GF-D8 (cell line): Measurements from ENCODE around the gene DENND5A.

Source experiments
- DNase-seq: peaks from one replicate; lab custom pipeline; 2025; lab: John Stamatoyannopoulos, UW

The DENND5A gene

GRCh38 chr11:9265211-9266131 lies at the start of gene DENND5A:
Gene DENND5A (minus strand): TSS chr11:9265350. CDS start chr11:9265069, 281 bp downstream.
- no peak for DNase-seq

GRCh38 chr11:9314291-9315077 lies 49.3 kb upstream of the DENND5A start, which contains the start of gene TMEM41B:
Gene TMEM41B (minus strand): TSS chr11:9314593. CDS start chr11:9314441, 152 bp downstream.
- DNase-seq = peak; percentile 84

- no peak for DNase-seq
Measured at GRCh38 chr11:9313648-9314290, 48.6 kb upstream of the DENND5A start.

DNA sequence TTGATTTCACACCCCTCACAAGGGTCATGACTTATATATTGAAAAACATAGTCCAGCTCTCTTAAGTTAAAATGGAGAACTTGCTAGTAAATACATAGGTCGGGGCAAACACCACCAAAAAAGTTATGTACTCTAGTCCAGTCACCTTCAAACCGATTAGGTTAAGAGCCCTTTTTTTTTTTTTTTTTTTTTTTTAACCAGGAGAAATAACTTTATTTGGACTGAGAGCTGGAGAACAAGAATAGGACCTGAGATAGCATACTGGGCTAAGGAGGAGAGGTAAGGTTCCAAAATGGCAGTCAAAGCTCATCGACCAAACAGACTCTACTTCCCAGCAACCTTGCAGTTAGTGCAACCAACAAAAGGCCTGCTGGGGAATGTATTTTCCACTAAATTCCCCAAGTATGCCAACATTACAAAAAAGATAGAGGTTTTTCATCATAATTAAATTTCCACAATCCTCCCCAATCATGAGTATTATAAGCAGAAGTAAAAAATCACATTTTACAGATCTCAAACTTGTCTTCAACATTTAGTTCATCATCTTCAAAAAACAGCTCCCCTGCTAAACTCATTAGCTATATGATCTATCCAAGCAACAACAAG lies 45.4 kb upstream of the DENND5A start:
- no peak for DNase-seq

DNA sequence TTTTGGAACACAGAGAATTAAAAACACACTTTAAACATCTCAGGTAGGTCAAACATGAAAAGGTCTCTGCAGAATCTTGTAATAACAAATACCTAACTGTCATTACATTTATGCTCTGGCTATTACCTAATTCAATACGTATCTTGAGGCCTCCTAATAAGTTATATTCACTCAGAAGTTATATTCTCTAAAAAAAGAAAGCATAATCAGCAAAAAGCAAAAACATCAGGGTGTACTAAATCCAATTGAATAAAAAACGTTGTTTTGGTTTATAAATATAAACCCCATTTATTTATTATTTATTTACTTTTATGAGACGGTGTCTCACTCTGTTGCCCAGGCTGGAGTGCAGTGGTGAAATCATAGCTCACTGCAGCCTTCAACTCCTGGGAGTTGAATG lies 39.0 kb upstream of the DENND5A start:
- DNase-seq = no peak

- DNase-seq = no peak
Measured at GRCh38 chr11:9302448-9302847, 37.3 kb upstream of the DENND5A start.

DNA sequence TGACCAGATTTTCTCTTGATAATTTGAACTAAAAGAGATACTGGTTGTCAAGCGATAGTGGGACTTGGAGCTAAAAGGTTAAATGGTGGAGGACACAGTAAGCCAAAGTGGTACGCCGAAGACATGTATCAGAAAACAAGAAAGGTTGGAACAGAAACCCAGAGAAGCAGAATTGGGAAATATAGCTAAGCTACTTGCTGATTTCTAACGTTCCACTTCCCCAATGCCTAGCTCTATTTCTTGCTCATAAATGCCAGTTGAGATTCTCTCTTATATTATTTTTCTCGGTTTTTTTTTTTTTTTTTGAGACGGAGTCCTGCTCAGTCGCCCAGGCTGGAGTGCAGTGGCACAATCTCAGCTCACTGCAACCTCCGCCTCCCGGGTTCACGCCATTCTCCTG lies 36.6 kb upstream of the DENND5A start:
- DNase-seq = no peak

DNA sequence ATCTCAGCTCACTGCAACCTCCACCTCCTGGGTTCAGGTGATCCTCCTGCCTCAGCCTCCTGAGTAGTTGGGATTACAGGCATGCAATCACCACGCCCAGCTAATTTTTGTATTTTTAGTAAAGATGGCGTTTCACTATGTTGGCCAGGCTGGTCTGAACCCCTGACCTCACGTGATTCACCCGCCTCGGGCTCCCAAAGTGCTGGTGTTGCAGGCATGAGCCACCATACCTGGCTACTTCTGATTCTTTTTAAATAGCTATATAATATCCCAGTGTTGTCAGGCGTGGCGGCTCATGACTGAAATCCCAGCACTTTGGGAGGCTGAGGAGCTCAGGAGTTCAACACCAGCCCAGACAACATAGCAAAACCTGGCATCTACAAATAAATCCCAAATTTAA lies 28.5 kb upstream of the DENND5A start:
- DNase-seq = no peak

GRCh38 chr11:9285850-9286587 lies 20.9 kb upstream of the DENND5A start:
- no peak for DNase-seq

DNA sequence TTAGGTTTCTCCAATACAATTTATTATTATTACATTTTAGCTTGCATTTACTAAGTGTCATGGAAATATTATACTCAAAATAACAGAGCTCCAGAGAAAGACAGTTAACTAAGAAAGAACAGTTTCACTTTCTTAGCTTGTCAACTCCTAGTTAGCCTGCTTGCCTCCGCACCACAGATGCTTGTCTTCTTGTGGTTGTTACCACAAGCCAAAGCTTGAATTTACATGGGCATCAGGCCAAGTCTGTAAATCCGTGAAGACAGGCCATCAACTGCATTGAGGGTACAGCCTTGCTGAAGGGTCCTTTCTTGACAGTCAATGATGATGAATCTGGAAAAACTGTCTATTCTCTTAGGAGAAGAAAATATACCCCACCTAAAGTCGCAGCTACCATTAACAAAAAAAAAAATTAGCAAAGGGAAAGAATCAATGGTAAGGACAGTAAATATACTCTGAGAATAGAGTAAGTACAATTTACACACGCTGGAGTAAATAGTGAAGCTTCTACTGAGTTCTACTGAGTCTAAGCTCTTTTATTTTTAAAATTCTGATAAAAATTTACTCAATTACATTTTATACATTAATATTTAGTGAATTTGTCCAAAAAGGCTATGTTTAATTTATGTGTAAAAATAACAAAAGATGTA lies 15.6 kb upstream of the DENND5A start:
- DNase-seq = peak; percentile 43

DNA sequence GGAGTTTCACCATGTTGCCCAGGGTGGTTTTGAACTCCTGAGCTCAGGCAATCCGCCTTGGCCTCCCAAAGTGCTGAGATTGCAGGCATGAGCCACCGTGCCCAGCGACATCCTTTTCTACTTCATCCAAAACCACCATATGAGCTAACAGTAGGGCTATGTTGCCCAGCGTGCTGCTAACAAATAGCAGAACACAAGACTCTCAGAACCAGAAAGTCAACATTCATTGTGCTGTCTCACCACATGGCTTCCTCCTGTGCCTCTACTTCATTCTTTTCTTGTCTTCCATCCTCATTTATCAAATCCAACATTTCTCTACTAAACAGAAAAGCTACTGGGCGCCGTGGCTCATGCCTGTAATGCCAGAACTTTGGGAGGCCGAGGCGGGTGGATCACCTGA lies 12.0 kb upstream of the DENND5A start:
- DNase-seq = no peak

- DNase-seq = no peak
Measured at GRCh38 chr11:9276571-9276970, 11.4 kb upstream of the DENND5A start.

- DNase-seq = no peak
Measured at GRCh38 chr11:9274499-9275258, 9.5 kb upstream of the DENND5A start.

- peak; percentile 53 for DNase-seq
Measured at GRCh38 chr11:9273376-9274336, 8.5 kb upstream of the DENND5A start.

DNA sequence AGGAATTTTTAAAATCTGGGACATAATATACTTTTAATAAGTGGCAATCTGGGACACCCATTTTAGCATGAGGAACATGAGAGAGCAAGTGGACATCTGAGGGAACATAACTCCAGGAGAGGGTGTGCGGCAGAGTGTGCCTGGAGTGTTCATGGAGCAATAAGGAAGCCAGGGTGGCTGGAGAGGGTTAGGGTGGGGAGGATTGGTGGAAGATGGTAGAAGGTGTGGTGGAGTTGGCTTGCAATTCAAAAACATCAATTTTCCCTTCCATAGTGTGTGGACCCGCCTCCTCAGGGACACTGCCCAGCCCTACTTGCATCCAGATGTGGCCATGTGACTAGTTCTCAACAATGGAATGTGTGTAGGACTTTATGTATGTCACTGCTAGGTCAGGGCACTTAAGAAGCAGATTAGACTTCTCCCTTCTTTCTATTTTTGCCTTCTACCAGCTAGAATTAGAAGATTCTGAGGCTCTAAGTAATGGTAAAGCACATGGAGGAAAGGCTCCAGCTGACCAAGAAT lies 4.4 kb upstream of the DENND5A start:
- DNase-seq = no peak

DNA sequence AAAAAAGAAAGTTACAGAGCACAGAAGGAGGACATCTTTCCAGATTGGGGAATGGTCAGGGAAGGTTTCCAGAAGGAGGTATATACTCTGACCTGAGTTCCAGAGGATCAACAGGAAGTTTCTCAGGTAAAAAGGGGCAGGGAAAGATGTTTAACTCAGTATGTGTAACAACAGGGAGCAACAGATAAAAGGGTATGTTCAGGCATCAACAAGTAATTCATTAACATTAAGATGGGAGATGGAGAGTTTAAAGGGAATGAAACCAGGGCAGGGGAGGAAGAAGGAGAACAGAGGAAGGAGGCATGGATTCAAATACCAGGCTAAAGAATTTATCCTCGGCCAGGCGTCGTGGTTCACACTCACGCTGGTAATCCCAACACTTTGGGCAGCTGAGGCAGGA lies 2.5 kb upstream of the DENND5A start:
- DNase-seq = no peak

DNA sequence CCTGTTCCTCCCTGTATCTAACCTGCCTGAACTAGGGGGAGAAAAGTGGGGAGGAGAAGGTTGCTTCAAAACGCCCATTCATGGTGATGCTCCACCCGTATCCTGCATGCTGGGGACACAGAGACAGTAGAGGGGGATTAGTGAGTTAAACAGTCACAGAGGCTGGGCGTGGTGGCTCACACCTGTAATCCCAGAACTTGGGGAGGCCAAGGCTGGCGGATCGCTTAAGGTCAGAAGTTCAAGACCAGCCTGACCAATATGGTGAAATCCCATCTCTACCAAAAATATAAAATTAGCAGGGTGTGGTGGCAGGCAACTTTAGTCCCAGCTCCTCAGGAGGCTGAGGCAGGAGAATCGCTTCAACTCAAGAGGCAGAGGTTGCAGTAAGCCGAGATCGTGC lies 1.8 kb upstream of the DENND5A start:
- no peak for DNase-seq

DNA sequence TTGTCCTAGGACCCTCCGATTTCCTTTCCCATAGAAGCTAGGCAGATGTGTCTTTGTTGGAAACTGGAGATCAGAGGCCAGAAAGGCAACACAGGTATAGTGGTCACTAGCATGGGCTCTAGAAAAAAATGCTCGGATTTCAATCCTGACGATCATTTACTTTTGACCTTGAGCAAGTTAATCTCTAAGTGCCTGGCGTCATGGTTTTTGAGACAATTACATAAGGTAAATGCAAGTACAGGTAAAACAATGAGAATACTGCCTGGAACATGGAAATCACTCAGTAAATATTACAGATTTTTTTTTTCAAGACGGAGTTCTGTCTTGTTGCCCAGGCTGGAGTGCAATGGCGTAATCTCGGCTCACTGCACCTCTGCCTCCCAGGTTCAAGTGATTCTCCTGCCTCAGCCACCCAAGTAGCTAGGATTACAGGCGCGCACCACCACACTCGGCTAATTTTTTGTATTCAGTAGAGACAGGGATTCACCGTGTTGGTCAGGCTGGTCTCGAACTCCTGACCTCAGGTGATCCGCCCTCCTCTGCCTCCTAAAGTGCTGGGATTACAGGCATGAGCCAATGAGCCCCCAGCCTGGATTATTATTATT lies 1.1 kb upstream of the DENND5A start:
- no peak for DNase-seq
